K562 (cell line): ENCODE measurements around the gene PTGR1. TPM values are rescaled to one million over a fixed set of nuclear protein-coding genes. Genes with fewer than 3 reads are reported as not detected.

Source experiments
- ARID3A ChIP-seq: IDR thresholded peaks from 2 replicates; pipeline ENCODE4 v1.6.1; 2012; ENCODE audit warnings: low read depth, low read length, improper control_type of control experiment, borderline replicate concordance
- CEBPZ ChIP-seq: fragments of 150-350 bp; IDR thresholded peaks from 2 replicates; pipeline ENCODE4 v1.6.1; 2014; ENCODE audit warnings: low read depth, mild to moderate bottlenecking, low read length, borderline replicate concordance
- MAFK ChIP-seq: IDR thresholded peaks from 2 replicates; pipeline ENCODE4 v1.6.1; 2011; ENCODE audit warnings: low read length, improper control_type of control experiment
- RHOXF2B ChIP-seq: fragments of 250-450 bp; sonication (Bioruptor Pico); conservative IDR thresholded peaks from 2 replicates; pipeline ENCODE4 v1.5.1; 2021
- ZBTB5 ChIP-seq: fragments of 450-650 bp; IDR thresholded peaks from 2 replicates; pipeline ENCODE4 v1.6.1; 2017; ENCODE audit warnings: antibody characterized with exemption
- ZNF282 ChIP-seq: sonication (generic); formaldehyde crosslinking; IDR thresholded peaks from 2 replicates; pipeline ENCODE4 v1.8.1; 2023; ENCODE audit warnings: missing genetic modification reagents
- ZNF668 ChIP-seq: fragments of 250-450 bp; sonication (Bioruptor Pico); IDR thresholded peaks from 2 replicates; pipeline ENCODE4 v1.8.0; 2022; ENCODE audit warnings: mild to moderate bottlenecking, inconsistent platforms
- ZNF766 ChIP-seq: fragments of 200-800 bp; sonication (Bioruptor generic); conservative IDR thresholded peaks from 2 replicates; pipeline ENCODE4 v1.6.1; 2016; ENCODE audit warnings: missing genetic modification characterization, missing compliant biosample characterization
- polyA plus RNA-seq, 8 experiments: library from polyadenylated mRNA; depleted of rRNA in 4 of 8; stranded (reverse) in 5 of 8; unstranded in 3 of 8; fragments of >200 nt; fragmentation: Nextera tagmentation in 2 of 8; fragmentation: Illumina TruSeq in 1 of 8; extraction: Ambion mirVana in 2 of 8; extraction: Trizol in 1 of 8; gene quantifications; 2 replicates each; pipeline versions ENCODE4 v1.2.1 to v1.2.3, GENCODE V29; 2011 to 2014; ENCODE audit warnings: inconsistent platforms in 1 of 8, missing spikeins in 1 of 8
- total RNA-seq, 7 experiments: library from RNA; depleted of rRNA in 6 of 7; stranded (reverse); fragments of >200 nt in 6 of 7; fragmentation: Illumina TruSeq in 2 of 7; extraction: Trizol in 2 of 7; gene quantifications; 2 replicates each; pipeline versions ENCODE4 v1.2.1 to v1.2.3, GENCODE V29; 2011 to 2021; ENCODE audit warnings: low replicate concordance in 1 of 7

The PTGR1 gene
- total and polyA plus RNA-seq, 9 of the 15 experiments (the other 6 are each of a cell fraction or from before 2014, with no cell fraction given) = 0.22 TPM; not detected in 8

DNA sequence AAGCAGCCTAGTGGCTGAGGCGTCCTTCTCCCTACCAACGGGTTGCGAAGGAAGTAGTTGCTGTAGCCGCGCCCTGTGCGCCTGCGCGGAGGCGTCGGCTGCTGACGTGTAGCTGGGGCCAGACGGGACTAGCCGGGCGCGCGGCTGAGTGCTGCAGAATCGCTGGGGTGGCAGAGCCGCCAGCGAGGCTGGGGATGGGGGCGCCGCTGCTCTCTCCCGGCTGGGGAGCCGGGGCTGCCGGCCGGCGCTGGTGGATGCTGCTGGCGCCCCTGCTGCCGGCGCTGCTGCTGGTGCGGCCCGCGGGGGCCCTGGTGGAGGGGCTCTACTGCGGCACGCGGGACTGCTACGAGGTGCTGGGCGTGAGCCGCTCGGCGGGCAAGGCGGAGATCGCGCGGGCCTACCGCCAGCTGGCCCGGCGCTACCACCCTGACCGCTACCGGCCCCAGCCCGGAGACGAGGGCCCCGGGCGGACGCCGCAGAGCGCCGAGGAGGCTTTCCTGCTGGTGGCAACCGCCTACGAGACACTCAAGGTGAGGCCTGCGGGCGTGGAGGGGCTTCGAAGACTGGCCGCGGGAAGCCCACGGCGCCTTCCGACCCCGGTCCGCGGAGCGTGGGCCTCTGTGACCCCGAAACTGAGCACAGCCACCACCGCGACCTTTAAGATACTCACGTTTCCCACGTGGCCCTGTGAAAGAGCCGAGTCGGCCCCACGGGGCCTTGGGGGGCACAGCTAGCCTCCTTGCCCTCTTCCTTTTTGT lies 31.9 kb upstream of the PTGR1 start, which contains the start of gene DNAJC25 (continued):
- TF ChIP-seq CEBPZ = no peak
- no peak for TF ChIP-seq RHOXF2B (CRISPR knock-in tag)
- TF ChIP-seq MAFK = no peak; the same call in 1 of the 2 replicates
- TF ChIP-seq ZBTB5 = no peak
- no peak for TF ChIP-seq ARID3A
- TF ChIP-seq ZNF766 (CRISPR knock-in tag) = peak; percentile 50
- TF ChIP-seq ZNF282 (CRISPR knock-in tag) = no peak
- TF ChIP-seq ZNF668 (CRISPR knock-in tag) = no peak
